ENCODE data around the gene BACH2.

The BACH2 gene

DNA sequence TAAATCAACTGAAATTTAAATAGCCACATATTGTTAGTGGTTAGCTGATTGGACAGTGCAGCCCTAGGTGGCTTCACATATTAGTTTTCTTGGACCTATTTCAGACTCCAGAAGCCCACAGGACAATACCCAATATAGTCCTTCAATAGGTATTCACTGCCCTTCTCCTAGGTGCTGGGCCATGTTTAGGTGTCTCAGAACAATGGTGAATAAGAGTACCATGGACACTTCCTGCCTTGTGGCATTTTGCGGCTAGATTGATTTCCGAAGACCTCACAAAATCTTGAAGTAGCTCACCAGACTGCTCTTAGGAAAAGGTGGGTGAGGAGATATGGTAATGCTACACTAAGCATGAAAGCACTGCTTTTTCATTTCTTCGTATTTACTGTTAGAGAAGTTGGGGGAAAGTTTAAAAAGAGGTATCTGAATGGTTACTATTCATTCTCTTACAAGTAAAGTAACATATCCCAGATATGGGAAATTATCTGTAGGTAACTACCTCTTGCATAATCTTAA, 203.0 kb downstream of the BACH2 start:
- H3K4me3 ChIP-seq (ENCODE audit: low read depth, low read length): no peak overlapping the region
- TF ChIP-seq CTCF (conservative IDR thresholded peaks at IDR 0.05; ENCODE audit: low read depth, low read length): no peak
- no peak for DNase-seq (ENCODE audit: low read depth)

DNA sequence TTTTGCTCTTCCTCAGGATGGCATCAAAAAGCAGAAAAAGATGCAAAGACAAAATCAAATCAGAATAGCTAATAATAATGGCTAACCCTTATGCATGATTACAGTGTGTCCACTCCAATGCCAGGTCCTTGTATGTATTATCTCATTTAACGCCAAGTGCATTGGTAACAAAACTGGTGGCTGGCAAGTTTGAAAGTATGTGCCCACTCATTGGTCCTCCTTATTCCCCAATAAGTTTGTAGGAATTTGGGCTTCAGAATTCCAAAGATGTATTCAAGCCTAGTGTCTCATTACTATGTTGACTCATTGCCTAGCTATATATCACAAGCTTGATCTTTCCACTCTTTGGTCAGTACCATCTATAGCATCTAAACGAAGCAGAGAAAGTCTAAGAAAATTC, 205.8 kb downstream of the BACH2 start:
- no peak for TF ChIP-seq CTCF (conservative IDR thresholded peaks at IDR 0.05; ENCODE audit: low read depth, low read length)
- DNase-seq (ENCODE audit: low read depth): no peak

GRCh38 chr6:90088009-90088408, 208.6 kb downstream of the BACH2 start:
- peak; percentile 82 for DNase-seq (ENCODE audit: low read depth)
- no peak overlapping the region for H3K4me3 ChIP-seq (ENCODE audit: low read depth, low read length)
- TF ChIP-seq CTCF (conservative IDR thresholded peaks at IDR 0.05; ENCODE audit: low read depth, low read length): no peak

More for the DNA sequence above, 205.8 kb downstream of the BACH2 start:
- H3K4me3 ChIP-seq (ENCODE audit: low read depth, low read length): no peak overlapping the region

GRCh38 chr6:90087106-90087833, 209.4 kb downstream of the BACH2 start:
- no peak overlapping the region for H3K4me3 ChIP-seq (ENCODE audit: low read depth, low read length)
- no peak for TF ChIP-seq CTCF (conservative IDR thresholded peaks at IDR 0.05; ENCODE audit: low read depth, low read length)
- peak; percentile 65 for DNase-seq (ENCODE audit: low read depth)

DNA sequence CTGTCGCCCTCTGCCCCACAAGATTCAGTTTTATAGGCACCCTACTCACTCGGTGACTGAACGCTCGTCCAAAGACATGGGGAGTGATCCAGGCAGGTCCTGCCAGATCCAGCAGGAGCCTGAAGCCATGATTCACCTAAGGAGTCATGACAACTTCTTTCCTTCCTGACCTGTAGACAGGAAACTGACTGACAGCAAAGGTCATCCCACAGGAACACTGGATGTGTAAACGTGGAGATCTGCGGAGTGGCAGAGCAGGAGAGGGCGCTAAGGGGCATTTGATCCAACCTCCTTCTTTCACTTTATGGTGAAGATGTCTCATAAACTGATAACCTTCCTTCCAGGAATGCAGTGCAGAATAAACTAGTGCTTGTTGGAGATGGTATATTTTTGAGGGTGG, 210.1 kb downstream of the BACH2 start:
- H3K4me3 ChIP-seq (ENCODE audit: low read depth, low read length): no peak overlapping the region
- no peak for TF ChIP-seq CTCF (conservative IDR thresholded peaks at IDR 0.05; ENCODE audit: low read depth, low read length)
- DNase-seq (ENCODE audit: low read depth): no peak

- H3K4me3 ChIP-seq (ENCODE audit: low read depth, low read length): no peak overlapping the region
- no peak for DNase-seq (ENCODE audit: low read depth)
- TF ChIP-seq CTCF (conservative IDR thresholded peaks at IDR 0.05; ENCODE audit: low read depth, low read length): no peak
Observed at GRCh38 chr6:90083891-90084290, 212.8 kb downstream of the BACH2 start.

DNA sequence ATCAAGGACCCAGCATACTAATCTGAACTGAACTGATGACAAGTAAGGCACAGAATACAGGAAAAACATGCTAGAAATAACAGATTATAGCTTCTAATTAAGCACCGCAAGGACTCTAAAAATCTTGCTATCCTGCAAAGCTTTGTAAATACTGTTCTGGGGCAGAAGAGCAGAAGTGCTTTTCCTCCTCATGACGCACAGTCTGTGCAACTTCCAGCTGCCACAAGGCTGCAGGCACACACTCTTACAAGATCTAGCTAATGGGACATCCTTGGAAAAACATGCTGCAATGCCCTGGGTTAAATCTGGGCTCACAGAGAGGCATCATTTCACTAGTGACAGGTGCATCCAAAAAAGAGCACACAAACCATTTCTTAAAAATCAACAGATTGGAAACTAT, 213.8 kb downstream of the BACH2 start:
- no peak for DNase-seq (ENCODE audit: low read depth)
- H3K4me3 ChIP-seq (ENCODE audit: low read depth, low read length): no peak overlapping the region
- no peak for TF ChIP-seq CTCF (conservative IDR thresholded peaks at IDR 0.05; ENCODE audit: low read depth, low read length)
